ENCODE data around the gene KLF16. TPM values are rescaled to one million over a fixed set of nuclear protein-coding genes. Genes with fewer than 3 reads are reported as not detected.

Gene KLF16
- total and polyA plus RNA-seq, 9 of the 15 experiments (the other 6 are each of a cell fraction or from before 2014, with no cell fraction given) = 0.04 to 60.4 (median 6.8) TPM

- TF ChIP-seq IRF2 (CRISPR knock-in tag; IDR thresholded peaks at IDR 0.05) (no peak), GATA2 (CRISPR knock-in tag; IDR thresholded peaks at IDR 0.05) (no peak), EZH2 (IDR thresholded peaks at IDR 0.05; ENCODE audit: borderline replicate concordance, low read depth, low read length) (no peak), MAZ (CRISPR knock-in tag; conservative IDR thresholded peaks at IDR 0.05 in 1 of 2, IDR thresholded peaks at IDR 0.05 in 1 of 2) (peak; percentile 67 to 94), ZNF12 (CRISPR knock-in tag; IDR thresholded peaks at IDR 0.05) (no peak), ZNF766 (CRISPR knock-in tag; conservative IDR thresholded peaks at IDR 0.05) (no peak), MAFF (IDR thresholded peaks at IDR 0.05; ENCODE audit: low read length) (no peak), ZNF174 (CRISPR knock-in tag; IDR thresholded peaks at IDR 0.05) (0 out of 2 replicates have a peak, but pooled peaks have one; percentile 17), ETV6 (IDR thresholded peaks at IDR 0.05; ENCODE audit: borderline replicate concordance in 1 of 2, low read depth in 2 of 2, low read length in 1 of 2) (no peak), ETV6 (CRISPR knock-in tag; IDR thresholded peaks at IDR 0.05; ENCODE audit: borderline replicate concordance) (no peak), SMAD1 (IDR thresholded peaks at IDR 0.05; ENCODE audit: low read depth, low read length, partially characterized antibody) (no peak), STAG1 (CRISPR knock-in tag; IDR thresholded peaks at IDR 0.05; ENCODE audit: borderline replicate concordance) (no peak), MTF1 (CRISPR knock-in tag; IDR thresholded peaks at IDR 0.05; ENCODE audit: borderline replicate concordance) (no peak), SETDB1 (IDR thresholded peaks at IDR 0.05; ENCODE audit: low read length) (no peak), PHF8 (IDR thresholded peaks at IDR 0.05; ENCODE audit: borderline replicate concordance, low read length) (peak; percentile 50; the same call in 1 of the 2 replicates), USF2 (CRISPR knock-in tag; IDR thresholded peaks at IDR 0.05) (peak; percentile 7; the same call in 1 of the 2 replicates), ZNF395 (CRISPR knock-in tag; IDR thresholded peaks at IDR 0.05) (no peak; the same call in 1 of the 2 replicates), MTA2 (IDR thresholded peaks at IDR 0.05; ENCODE audit: low read depth) (no peak), ZBTB17 (CRISPR knock-in tag; IDR thresholded peaks at IDR 0.05) (0 out of 2 replicates have a peak, but pooled peaks have one; percentile 52), CHD1 (IDR thresholded peaks at IDR 0.05; ENCODE audit: low read length) (no peak)
- TF ChIP-seq, protein P1, sequence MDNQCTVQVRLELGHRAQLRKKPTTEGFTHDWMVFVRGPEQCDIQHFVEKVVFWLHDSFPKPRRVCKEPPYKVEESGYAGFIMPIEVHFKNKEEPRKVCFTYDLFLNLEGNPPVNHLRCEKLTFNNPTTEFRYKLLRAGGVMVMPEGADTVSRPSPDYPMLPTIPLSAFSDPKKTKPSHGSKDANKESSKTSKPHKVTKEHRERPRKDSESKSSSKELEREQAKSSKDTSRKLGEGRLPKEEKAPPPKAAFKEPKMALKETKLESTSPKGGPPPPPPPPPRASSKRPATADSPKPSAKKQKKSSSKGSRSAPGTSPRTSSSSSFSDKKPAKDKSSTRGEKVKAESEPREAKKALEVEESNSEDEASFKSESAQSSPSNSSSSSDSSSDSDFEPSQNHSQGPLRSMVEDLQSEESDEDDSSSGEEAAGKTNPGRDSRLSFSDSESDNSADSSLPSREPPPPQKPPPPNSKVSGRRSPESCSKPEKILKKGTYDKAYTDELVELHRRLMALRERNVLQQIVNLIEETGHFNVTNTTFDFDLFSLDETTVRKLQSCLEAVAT (IDR thresholded peaks at IDR 0.05) = 0 out of 4 replicates have a peak, but pooled peaks of 1 of the 2 experiments have one; percentile 25
- TF ChIP-seq, protein P2, sequence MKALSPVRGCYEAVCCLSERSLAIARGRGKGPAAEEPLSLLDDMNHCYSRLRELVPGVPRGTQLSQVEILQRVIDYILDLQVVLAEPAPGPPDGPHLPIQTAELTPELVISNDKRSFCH (CRISPR knock-in tag; IDR thresholded peaks at IDR 0.05) = no peak
- TF ChIP-seq, protein P2 (tag; IDR thresholded peaks at IDR 0.05) = peak; percentile 76
Measured at GRCh38 chr19:1848399-1849131, 14.8 kb downstream of the KLF16 start, which contains the start of gene REXO1 (continued).
